Endodermal cell (in vitro differentiated cells): ENCODE measurements around the gene CLIC1. TPM values are rescaled to one million over a fixed set of nuclear protein-coding genes. Genes with fewer than 3 reads are reported as not detected.
A peak's percentile ranks its signal among the peaks of the same experiment; 100 is the strongest.

Experiments
- DNase-seq: peaks from one replicate; pipeline ENCODE4 v3.0.0-alpha.2; 2017
- H3K27ac ChIP-seq: 2 replicates; pipeline ENCODE4 v1.5.1; 2013; ENCODE audit warnings: mild to moderate bottlenecking, low read depth, low read length, moderate library complexity
- H3K27me3 ChIP-seq: 2 replicates; pipeline ENCODE4 v1.6.1; 2013; ENCODE audit warnings: mild to moderate bottlenecking, low read length, moderate library complexity; ENCODE audit not compliant: insufficient read depth, control insufficient read depth, poor library complexity, severe bottlenecking
- H3K36me3 ChIP-seq: 2 replicates; pipeline ENCODE4 v1.7.0; 2013; ENCODE audit warnings: mild to moderate bottlenecking, low read length, moderate library complexity; ENCODE audit not compliant: control insufficient read depth, insufficient read depth
- H3K4me1 ChIP-seq: one replicate; pipeline ENCODE4 v1.7.0; 2013; ENCODE audit warnings: low read length; ENCODE audit not compliant: control insufficient read depth, insufficient read depth
- H3K4me3 ChIP-seq: 2 replicates; pipeline ENCODE4 v1.5.1; 2013; ENCODE audit warnings: mild to moderate bottlenecking, low read length, moderate library complexity
- H3K9ac ChIP-seq: 2 replicates; pipeline ENCODE4 v1.6.1; 2013; ENCODE audit warnings: mild to moderate bottlenecking, low read length, moderate library complexity; ENCODE audit not compliant: poor library complexity, severe bottlenecking; ENCODE audit errors: extremely low read depth
- H3K9me3 ChIP-seq: 2 replicates; pipeline ENCODE4 v1.6.1; 2013; ENCODE audit warnings: mild to moderate bottlenecking, low read length, moderate library complexity; ENCODE audit not compliant: control insufficient read depth
- H3K27ac Mint-ChIP-seq: 2 replicates; pipeline ENCODE4 v1.8.0; 2020; ENCODE audit warnings: mixed read lengths
- H3K27me3 Mint-ChIP-seq: 2 replicates; pipeline ENCODE4 v1.8.0; 2021; ENCODE audit warnings: mild to moderate bottlenecking, mixed read lengths; ENCODE audit not compliant: insufficient read depth
- H3K36me3 Mint-ChIP-seq: 2 replicates; pipeline ENCODE4 v1.8.0; 2020; ENCODE audit warnings: low read depth, mixed read lengths
- H3K4me1 Mint-ChIP-seq: 2 replicates; pipeline ENCODE4 v1.8.0; 2020; ENCODE audit warnings: mixed read lengths
- H3K4me3 Mint-ChIP-seq: 2 replicates; pipeline ENCODE4 v1.8.0; 2020; ENCODE audit warnings: mild to moderate bottlenecking, moderate library complexity, mixed read lengths
- H3K9me3 Mint-ChIP-seq: 2 replicates; pipeline ENCODE4 v1.8.0; 2020; ENCODE audit warnings: mild to moderate bottlenecking, mixed read lengths
- WGBS, 2 experiments: methylation state at CpG; one replicate each; pipeline versions ENCODE4 v1.1.5 to v1.1.7; 2013; ENCODE audit warnings: missing lambda C conversion rate in 2 of 2, mixed read lengths in 1 of 2; ENCODE audit not compliant: insufficient coverage in 1 of 2, insufficient read length in 1 of 2; 5-methylcytosine and 5-hydroxymethylcytosine counted together
- microRNA-seq: library from miRNA; unstranded; fragments of <30 nt; microRNA quantifications from one replicate; pipeline ENCODE4 v1.2.0, GENCODE V29; 2020; ENCODE audit warnings: borderline microRNAs expressed
- total RNA-seq, 2 donors: library from RNA; stranded (reverse); fragmentation: NEBNext Ultra II Directional in 1 of 2; extraction: Animal tissue kit (Norgen Biotek cat#: 25700) in 1 of 2; gene quantifications; 2 replicates in 1 of 2; 3 replicates in 1 of 2; pipeline ENCODE4 v1.2.1, GENCODE V29; 2021
- TF ChIP-seq, protein P1 (sequence below): fragments of 200-600 bp; sonication (generic); conservative IDR thresholded peaks from 2 replicates; pipeline ENCODE4 v1.5.0; 2021; ENCODE audit warnings: antibody characterized with exemption, mild to moderate bottlenecking

The CLIC1 gene
- total RNA-seq, 2 donors from 2014 or later, result 289 to 380 TPM

DNA sequence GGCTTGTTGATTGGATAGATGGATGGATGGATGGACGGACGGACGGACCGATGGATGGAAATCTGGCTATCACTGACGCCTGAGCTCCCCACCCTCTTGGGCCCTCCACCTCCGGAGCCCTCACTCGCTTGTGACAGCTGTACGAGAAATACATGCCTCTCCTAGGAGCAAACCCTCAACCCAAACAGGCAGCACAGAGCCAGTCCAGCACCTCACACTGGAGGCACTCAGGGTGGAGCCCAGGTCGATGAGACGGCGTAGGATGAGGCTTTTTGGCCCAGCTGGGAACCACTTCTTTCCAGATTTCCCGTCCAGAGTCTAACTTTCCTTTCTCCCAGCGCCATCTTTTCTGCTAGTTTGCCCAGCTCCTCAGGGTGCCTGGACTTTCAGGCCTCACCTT is 52.7 kb downstream of the CLIC1 start:
- Mint-ChIP-seq H3K27me3 (peaks cover 17% of the 10 kb centered on the region), H3K4me3 (peak overlapping the region; percentile 67), H3K9me3 (no peaks in the 10 kb centered on the region), H3K27ac (peak overlapping the region; percentile 95), H3K4me1 (peaks cover 22% of the 10 kb centered on the region), H3K36me3 (peaks cover 35% of the 10 kb centered on the region)
- H3K9ac ChIP-seq, result no peak overlapping the region
- peaks cover 35% of the 10 kb centered on the region for H3K36me3 ChIP-seq
- no peaks in the 10 kb centered on the region for H3K9me3 ChIP-seq
- no peak for DNase-seq
- H3K27ac ChIP-seq, result no peak overlapping the region
- WGBS, 2 experiments, result 82 to 85% methylated on average over 5 to 13 of the region's 13 CpGs
- TF ChIP-seq, protein P1, sequence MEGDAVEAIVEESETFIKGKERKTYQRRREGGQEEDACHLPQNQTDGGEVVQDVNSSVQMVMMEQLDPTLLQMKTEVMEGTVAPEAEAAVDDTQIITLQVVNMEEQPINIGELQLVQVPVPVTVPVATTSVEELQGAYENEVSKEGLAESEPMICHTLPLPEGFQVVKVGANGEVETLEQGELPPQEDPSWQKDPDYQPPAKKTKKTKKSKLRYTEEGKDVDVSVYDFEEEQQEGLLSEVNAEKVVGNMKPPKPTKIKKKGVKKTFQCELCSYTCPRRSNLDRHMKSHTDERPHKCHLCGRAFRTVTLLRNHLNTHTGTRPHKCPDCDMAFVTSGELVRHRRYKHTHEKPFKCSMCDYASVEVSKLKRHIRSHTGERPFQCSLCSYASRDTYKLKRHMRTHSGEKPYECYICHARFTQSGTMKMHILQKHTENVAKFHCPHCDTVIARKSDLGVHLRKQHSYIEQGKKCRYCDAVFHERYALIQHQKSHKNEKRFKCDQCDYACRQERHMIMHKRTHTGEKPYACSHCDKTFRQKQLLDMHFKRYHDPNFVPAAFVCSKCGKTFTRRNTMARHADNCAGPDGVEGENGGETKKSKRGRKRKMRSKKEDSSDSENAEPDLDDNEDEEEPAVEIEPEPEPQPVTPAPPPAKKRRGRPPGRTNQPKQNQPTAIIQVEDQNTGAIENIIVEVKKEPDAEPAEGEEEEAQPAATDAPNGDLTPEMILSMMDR, result no peak
- peaks cover 7% of the 10 kb centered on the region for H3K4me1 ChIP-seq
- peaks cover 7% of the 10 kb centered on the region for H3K27me3 ChIP-seq
- H3K4me3 ChIP-seq, result peak overlapping the region; percentile 57

DNA sequence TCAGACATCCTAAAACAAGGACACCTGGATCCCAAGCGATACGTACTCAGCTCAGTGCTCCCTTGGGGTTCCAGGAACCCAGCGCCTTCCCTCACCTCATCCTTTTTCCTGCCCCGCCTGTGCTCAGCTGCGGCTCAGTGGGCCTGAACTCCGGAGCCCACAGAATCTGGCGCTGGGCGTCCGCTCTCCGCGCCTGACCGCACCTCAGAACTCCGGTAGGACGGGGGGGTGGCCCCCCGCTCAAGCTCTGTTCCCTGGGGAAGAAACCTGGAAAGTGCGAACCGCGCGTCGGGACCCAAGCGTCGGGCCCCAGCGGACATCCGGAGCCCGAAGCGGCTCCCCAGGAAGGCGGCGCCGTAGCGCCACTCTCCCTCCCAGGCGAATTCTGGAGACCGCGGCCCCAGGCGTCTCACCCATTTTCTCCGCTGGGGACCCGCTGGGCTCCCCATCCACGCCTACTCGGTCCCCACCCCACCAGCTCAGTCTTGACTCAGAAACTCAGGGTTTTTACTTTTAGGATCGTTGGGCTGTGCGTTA is 55.1 kb downstream of the CLIC1 start:
- peak; percentile 80 for DNase-seq
- Histone ChIP-seq H3K4me3 (peak overlapping the region; percentile 80), H3K9me3 (no peaks in the 10 kb centered on the region), H3K27me3 (peaks cover 7% of the 10 kb centered on the region), H3K27ac (no peak overlapping the region), H3K9ac (peak overlapping the region; percentile 44), H3K4me1 (no peaks in the 10 kb centered on the region), H3K36me3 (peaks cover 11% of the 10 kb centered on the region)
- 6 to 9% methylated on average over 6 to 40 of the region's 40 CpGs for WGBS, 2 experiments
- Mint-ChIP-seq H3K4me1 (peaks cover 16% of the 10 kb centered on the region), H3K4me3 (peak overlapping the region; percentile 67), H3K36me3 (peaks cover 14% of the 10 kb centered on the region), H3K9me3 (no peaks in the 10 kb centered on the region), H3K27ac (peak overlapping the region; percentile 75), H3K27me3 (peaks cover 17% of the 10 kb centered on the region)
- TF ChIP-seq, protein P1, result peak; percentile 12

Small RNA genes lying within 50 kb of the gene (microRNA-seq; reads per million reads assigned to microRNA genes)
- not detected for gene MIR4646

Other genes starting within 250 kb of the CLIC1 start
- 1 to 10 TPM; 8.2 to 8.5 TPM for gene MICB, start 238.4 kb downstream of the CLIC1 start, total RNA-seq
- not detected for gene MCCD1, start 207.6 kb downstream of the CLIC1 start, total RNA-seq
- gene DDX39B, start 194.5 kb downstream of the CLIC1 start, total RNA-seq, result 100 to 1,000 TPM; 572 to 654 TPM
- 1 to 10 TPM; 1.7 to 2.1 TPM for gene ATP6V1G2, start 189.9 kb downstream of the CLIC1 start, total RNA-seq
- gene NFKBIL1, start 188.9 kb downstream of the CLIC1 start, total RNA-seq, result 10 to 100 TPM; 17.4 to 26.3 TPM
- gene LTA, start 164.2 kb downstream of the CLIC1 start, total RNA-seq, result not detected
- not detected for gene TNF, start 161.0 kb downstream of the CLIC1 start, total RNA-seq
- 1 to 10 TPM in 1 of 2 donors, not detected in 1; 1.3 TPM for gene LTB, start 154.1 kb downstream of the CLIC1 start, total RNA-seq
- gene LST1, start 150.3 kb downstream of the CLIC1 start, total RNA-seq, result not detected
- not detected for gene NCR3, start 143.5 kb downstream of the CLIC1 start, total RNA-seq
- 1 to 10 TPM in 1 of 2 donors, under 1 TPM in 1; 0.70 to 1.7 TPM for gene AIF1, start 121.3 kb downstream of the CLIC1 start, total RNA-seq
- 100 to 1,000 TPM; 329 to 330 TPM for gene PRRC2A, start 115.8 kb downstream of the CLIC1 start, total RNA-seq
- 100 to 1,000 TPM; 413 to 428 TPM for gene BAG6, start 83.9 kb downstream of the CLIC1 start, total RNA-seq
- 1 to 10 TPM; 1.6 to 3.2 TPM for gene APOM, start 80.6 kb downstream of the CLIC1 start, total RNA-seq
- 10 to 100 TPM; 14.0 to 14.9 TPM for gene C6orf47, start 75.8 kb downstream of the CLIC1 start, total RNA-seq
- gene GPANK1, start 71.5 kb downstream of the CLIC1 start, total RNA-seq, result 10 to 100 TPM; 16.1 to 21.3 TPM
- gene CSNK2B, start 70.5 kb downstream of the CLIC1 start, total RNA-seq, result 100 to 1,000 TPM; 155 to 171 TPM
- 10 to 100 TPM; 13.9 to 17.0 TPM for gene LY6G5B, start 66.6 kb downstream of the CLIC1 start, total RNA-seq
- gene LY6G5C, start 55.5 kb downstream of the CLIC1 start, total RNA-seq, result 1 to 10 TPM in 1 of 2 donors, under 1 TPM in 1; 0.93 to 2.0 TPM
- 10 to 100 TPM; 38.3 to 59.5 TPM for gene ABHD16A, start 33.2 kb downstream of the CLIC1 start, total RNA-seq
- not detected for gene LY6G6F, start 29.7 kb downstream of the CLIC1 start, total RNA-seq
- gene LY6G6D, start 21.2 kb downstream of the CLIC1 start, total RNA-seq, result not detected
- gene LY6G6C, start 14.8 kb downstream of the CLIC1 start, total RNA-seq, result under 1 TPM; 0.29 to 0.38 TPM
- not detected for gene MPIG6B, start 13.2 kb downstream of the CLIC1 start, total RNA-seq
- 100 to 1,000 TPM; 150 to 153 TPM for gene DDAH2, start 7.2 kb downstream of the CLIC1 start, total RNA-seq
- gene MSH5, start 3.5 kb upstream of the CLIC1 start, total RNA-seq, result 10 to 100 TPM; 35.7 to 57.2 TPM
- 1 to 10 TPM; 7.9 to 8.4 TPM for gene SAPCD1, start 26.1 kb upstream of the CLIC1 start, total RNA-seq
- gene VWA7, start 40.8 kb upstream of the CLIC1 start, total RNA-seq, result under 1 TPM; 0.64 to 0.95 TPM
- 10 to 100 TPM; 81.4 to 83.1 TPM for gene VARS1, start 59.2 kb upstream of the CLIC1 start, total RNA-seq
- 100 to 1,000 TPM; 106 to 119 TPM for gene LSM2, start 70.4 kb upstream of the CLIC1 start, total RNA-seq
- gene HSPA1L, start 78.8 kb upstream of the CLIC1 start, total RNA-seq, result 1 to 10 TPM; 1.2 to 1.5 TPM
- 10 to 100 TPM; 53.1 to 62.6 TPM for gene HSPA1A, start 79.0 kb upstream of the CLIC1 start, total RNA-seq
- 10 to 100 TPM; 61.8 to 83.9 TPM for gene HSPA1B, start 91.2 kb upstream of the CLIC1 start, total RNA-seq
- gene NEU1, start 126.3 kb upstream of the CLIC1 start, total RNA-seq, result 10 to 100 TPM; 42.4 to 50.7 TPM
- 1 to 10 TPM; 1.3 to 3.6 TPM for gene SLC44A4, start 142.5 kb upstream of the CLIC1 start, total RNA-seq
- gene EHMT2, start 161.2 kb upstream of the CLIC1 start, total RNA-seq, result 100 to 1,000 TPM; 113 to 121 TPM
- 10 to 100 TPM; 25.4 to 29.9 TPM for gene ZBTB12, start 165.6 kb upstream of the CLIC1 start, total RNA-seq
- gene C2, start 191.2 kb upstream of the CLIC1 start, total RNA-seq, result 1 to 10 TPM in 1 of 2 donors, under 1 TPM in 1; 0.29 to 1.0 TPM
- gene CFB, start 209.6 kb upstream of the CLIC1 start, total RNA-seq, result under 1 TPM; 0.51 to 0.66 TPM
- 100 to 1,000 TPM in 1 of 2 donors, 10 to 100 TPM in 1; 90.3 to 132 TPM for gene NELFE, start 222.4 kb upstream of the CLIC1 start, total RNA-seq
- gene SKIC2, start 222.6 kb upstream of the CLIC1 start, total RNA-seq, result 100 to 1,000 TPM in 1 of 2 donors, 10 to 100 TPM in 1; 95.8 to 103 TPM
- gene DXO, start 235.6 kb upstream of the CLIC1 start, total RNA-seq, result 10 to 100 TPM; 19.2 to 22.3 TPM
- gene C4A, start 245.5 kb upstream of the CLIC1 start, total RNA-seq, result 1 to 10 TPM; 4.5 to 6.2 TPM